Esophagus squamous epithelium (tissue), 4 donors: ENCODE measurements around the gene OBI1.

Experiments
- POLR2A ChIP-seq, 4 donors: fragments of 450-650 bp; IDR thresholded peaks; one replicate each; pipeline ENCODE4 v1.6.1; 2017; ENCODE audit warnings: antibody characterized with exemption in 4 of 4, mild to moderate bottlenecking in 4 of 4, moderate library complexity in 3 of 4
- TF ChIP-seq, protein P1 (sequence below), 6 experiments: fragments of 450-650 bp in 4 of 6; fragments of 200-600 bp in 2 of 6; sonication (generic) in 2 of 6; IDR thresholded peaks; one replicate each; pipeline ENCODE4 v1.5.1; 2016 to 2019; ENCODE audit warnings: antibody characterized with exemption in 6 of 6, mild to moderate bottlenecking in 4 of 6, moderate library complexity in 4 of 6

DNA sequence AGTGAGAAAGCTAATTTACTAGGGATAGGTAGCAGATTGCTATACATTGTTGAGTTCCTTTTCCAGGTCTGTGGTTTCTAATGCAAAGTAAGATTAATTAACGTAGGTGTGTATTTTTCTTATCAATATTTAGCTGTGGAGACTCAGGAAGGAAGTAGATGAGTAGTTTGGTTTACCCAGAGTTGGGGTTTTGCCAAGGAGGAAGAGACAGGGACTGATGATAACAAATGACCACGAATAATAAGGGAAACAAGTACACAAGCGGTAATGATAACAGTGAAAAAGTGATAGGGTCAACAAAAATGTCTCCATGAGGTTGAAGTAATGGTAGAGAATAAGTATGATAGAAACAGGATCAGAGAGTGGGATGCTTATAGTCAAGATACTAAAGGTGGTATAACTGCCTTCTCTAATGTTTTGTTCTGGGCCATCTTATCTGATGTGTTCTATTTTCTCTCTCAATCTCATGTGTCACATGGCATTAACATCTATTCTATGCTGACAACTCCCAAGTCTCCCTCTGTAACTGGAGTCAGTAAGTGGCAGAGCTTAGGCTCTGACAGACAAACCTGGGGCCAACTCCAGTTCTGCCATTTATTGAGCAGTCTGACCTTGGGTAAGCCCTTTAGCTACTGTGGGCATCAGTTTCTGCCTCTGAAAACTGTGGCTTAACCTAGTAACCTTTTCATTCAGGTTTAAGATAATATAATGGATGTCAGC is 8.8 kb downstream of the OBI1 start:
- TF ChIP-seq, protein P1, sequence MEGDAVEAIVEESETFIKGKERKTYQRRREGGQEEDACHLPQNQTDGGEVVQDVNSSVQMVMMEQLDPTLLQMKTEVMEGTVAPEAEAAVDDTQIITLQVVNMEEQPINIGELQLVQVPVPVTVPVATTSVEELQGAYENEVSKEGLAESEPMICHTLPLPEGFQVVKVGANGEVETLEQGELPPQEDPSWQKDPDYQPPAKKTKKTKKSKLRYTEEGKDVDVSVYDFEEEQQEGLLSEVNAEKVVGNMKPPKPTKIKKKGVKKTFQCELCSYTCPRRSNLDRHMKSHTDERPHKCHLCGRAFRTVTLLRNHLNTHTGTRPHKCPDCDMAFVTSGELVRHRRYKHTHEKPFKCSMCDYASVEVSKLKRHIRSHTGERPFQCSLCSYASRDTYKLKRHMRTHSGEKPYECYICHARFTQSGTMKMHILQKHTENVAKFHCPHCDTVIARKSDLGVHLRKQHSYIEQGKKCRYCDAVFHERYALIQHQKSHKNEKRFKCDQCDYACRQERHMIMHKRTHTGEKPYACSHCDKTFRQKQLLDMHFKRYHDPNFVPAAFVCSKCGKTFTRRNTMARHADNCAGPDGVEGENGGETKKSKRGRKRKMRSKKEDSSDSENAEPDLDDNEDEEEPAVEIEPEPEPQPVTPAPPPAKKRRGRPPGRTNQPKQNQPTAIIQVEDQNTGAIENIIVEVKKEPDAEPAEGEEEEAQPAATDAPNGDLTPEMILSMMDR (IDR thresholded peaks at IDR 0.05), result no peak
- TF ChIP-seq POLR2A (IDR thresholded peaks at IDR 0.05), result no peak
